Measurements from ENCODE around the gene DAPK3. TPM values are rescaled to one million over a fixed set of nuclear protein-coding genes. Genes with fewer than 3 reads are reported as not detected.

DAPK3 gene
- total RNA-seq, 1 experiment from 2014 or later, result 121 TPM

DNA sequence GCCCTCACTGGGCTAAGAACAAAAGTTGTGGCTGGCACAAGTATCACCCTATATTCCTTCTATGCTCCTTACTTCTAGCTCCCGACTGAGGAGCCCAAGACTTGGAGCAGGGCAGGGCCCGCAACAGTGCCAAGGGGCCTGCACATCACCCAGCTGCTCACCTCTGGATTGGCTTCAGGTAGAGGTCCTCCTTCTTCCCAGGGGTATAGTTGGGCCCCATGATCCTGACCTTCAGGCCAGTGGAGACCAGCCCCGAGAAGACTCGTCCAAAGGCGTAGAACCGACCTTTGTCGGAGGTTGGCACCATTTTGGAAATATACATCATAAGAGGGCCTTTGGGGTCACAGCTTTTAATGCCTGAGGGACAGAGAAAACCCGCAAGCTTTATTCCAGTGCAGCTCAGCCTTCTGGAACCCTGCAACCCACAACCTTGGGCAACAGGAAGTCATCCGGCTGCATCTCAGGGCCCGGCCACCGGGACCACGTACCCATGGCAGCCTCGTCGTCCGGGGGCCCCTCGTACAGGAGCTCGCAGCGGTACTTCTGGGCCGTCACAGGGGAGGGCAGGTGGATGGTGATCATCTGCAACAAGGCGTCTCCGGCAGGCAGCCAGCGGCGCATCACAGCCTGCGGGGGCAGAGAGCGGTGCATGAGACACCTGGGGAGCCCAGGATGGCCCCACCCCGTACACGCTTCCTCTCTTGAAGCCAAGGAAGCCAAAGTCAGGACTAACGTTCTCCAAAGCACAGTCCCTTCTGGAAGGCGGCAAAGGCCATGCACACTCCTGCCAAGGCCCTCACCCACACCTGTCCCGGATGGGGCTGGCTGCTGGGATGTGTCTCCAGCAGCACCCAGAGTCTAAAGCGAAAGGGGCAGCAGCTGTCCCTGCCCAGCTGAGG lies 9.7 kb upstream of the DAPK3 start:
- Histone ChIP-seq H4K8ac (replicated peaks; ENCODE audit: insufficient read length, low read depth, low read length) (no peak overlapping the region), H4K5ac (ENCODE audit: insufficient read length, low read depth, low read length) (no peak overlapping the region), H3K4me1 (ENCODE audit: insufficient read depth, low read length) (no peaks in the 10 kb centered on the region), H2AFZ (ENCODE audit: low read length) (no peak overlapping the region), H3K4ac (ENCODE audit: low read depth, low read length) (no peak overlapping the region), H3K79me1 (ENCODE audit: insufficient read depth, low read depth, low read length, poor library complexity, severe bottlenecking) (peaks cover 12% of the 10 kb centered on the region), H3K4me2 (ENCODE audit: insufficient read depth, insufficient read length, low read length) (no peak overlapping the region), H3K27ac (ENCODE audit: insufficient read length, low read depth, low read length) (no peak overlapping the region), H3K9ac (ENCODE audit: extremely low read depth, insufficient read length, low read length) (no peak overlapping the region), H4K20me1 (ENCODE audit: control insufficient read depth, insufficient read depth, insufficient read length) (peaks cover 4% of the 10 kb centered on the region), H3K27me3 (ENCODE audit: insufficient read depth, low read length) (no peaks in the 10 kb centered on the region), H4K91ac (ENCODE audit: insufficient read length, low read depth, low read length) (no peak overlapping the region), H2BK120ac (ENCODE audit: low read depth, low read length, poor library complexity, severe bottlenecking) (no peak overlapping the region), H2BK5ac (ENCODE audit: insufficient read length, low read length) (no peak overlapping the region), H2BK15ac (ENCODE audit: low read depth, low read length) (no peak overlapping the region), H3K79me2 (ENCODE audit: insufficient read depth, low read length) (peaks cover 26% of the 10 kb centered on the region), H3K14ac (ENCODE audit: insufficient read depth, low read length) (no peak overlapping the region), H3T11ph (ENCODE audit: low read length) (no peak overlapping the region), H3K9me3 (ENCODE audit: control insufficient read depth, low read depth, low read length) (no peaks in the 10 kb centered on the region), H3K18ac (ENCODE audit: insufficient read length, low read depth, low read length) (no peak overlapping the region), H3K23me2 (ENCODE audit: insufficient read length, low read depth, low read length, poor library complexity, severe bottlenecking) (peaks cover 11% of the 10 kb centered on the region), H3K23ac (ENCODE audit: insufficient read length, low read depth, low read length) (no peak overlapping the region), H2BK20ac (ENCODE audit: low read depth, low read length, poor library complexity, severe bottlenecking) (no peak overlapping the region), H2AK5ac (ENCODE audit: insufficient read length, low read length) (no peak overlapping the region), H2BK12ac (ENCODE audit: insufficient read length, low read depth, low read length) (no peak overlapping the region), H3K56ac (ENCODE audit: insufficient read length, low read depth, low read length) (no peak overlapping the region)
- no peak overlapping the region for H3K27ac Mint-ChIP-seq
- peaks cover 82 to 93% (median 92%) of the 10 kb centered on the region in 3 experiments for H3K36me3 Mint-ChIP-seq (ENCODE audit: insufficient read depth in 1 of 3, low read depth in 3 of 3)
- DNase-seq, result peak; percentile 28
- no CpG with 5 or more reads among the region's 31 CpGs for WGBS (ENCODE audit: extremely low coverage, insufficient read length, low lambda C conversion rate)
- peaks cover 6% of the 10 kb centered on the region for H3K27me3 Mint-ChIP-seq (ENCODE audit: low read depth)
- TF ChIP-seq, protein P1, sequence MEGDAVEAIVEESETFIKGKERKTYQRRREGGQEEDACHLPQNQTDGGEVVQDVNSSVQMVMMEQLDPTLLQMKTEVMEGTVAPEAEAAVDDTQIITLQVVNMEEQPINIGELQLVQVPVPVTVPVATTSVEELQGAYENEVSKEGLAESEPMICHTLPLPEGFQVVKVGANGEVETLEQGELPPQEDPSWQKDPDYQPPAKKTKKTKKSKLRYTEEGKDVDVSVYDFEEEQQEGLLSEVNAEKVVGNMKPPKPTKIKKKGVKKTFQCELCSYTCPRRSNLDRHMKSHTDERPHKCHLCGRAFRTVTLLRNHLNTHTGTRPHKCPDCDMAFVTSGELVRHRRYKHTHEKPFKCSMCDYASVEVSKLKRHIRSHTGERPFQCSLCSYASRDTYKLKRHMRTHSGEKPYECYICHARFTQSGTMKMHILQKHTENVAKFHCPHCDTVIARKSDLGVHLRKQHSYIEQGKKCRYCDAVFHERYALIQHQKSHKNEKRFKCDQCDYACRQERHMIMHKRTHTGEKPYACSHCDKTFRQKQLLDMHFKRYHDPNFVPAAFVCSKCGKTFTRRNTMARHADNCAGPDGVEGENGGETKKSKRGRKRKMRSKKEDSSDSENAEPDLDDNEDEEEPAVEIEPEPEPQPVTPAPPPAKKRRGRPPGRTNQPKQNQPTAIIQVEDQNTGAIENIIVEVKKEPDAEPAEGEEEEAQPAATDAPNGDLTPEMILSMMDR (conservative IDR thresholded peaks at IDR 0.05), result no peak
- no peaks in the 10 kb centered on the region; a peak in 1 of 5 replicates for H3K9me3 Mint-ChIP-seq
- H3K4me3 Mint-ChIP-seq, result no peak overlapping the region; a peak in 1 of 5 replicates
- H3K4me1 Mint-ChIP-seq, result peaks cover 24 to 26% of the 10 kb centered on the region in 2 experiments
